ENCODE data around the gene RPL22L1.
"Not testable (repeated sequence)": the region's sequence is repeated elsewhere in the genome, so short reads cannot be mapped to it uniquely, and the experiment has no call there.

The RPL22L1 gene

DNA sequence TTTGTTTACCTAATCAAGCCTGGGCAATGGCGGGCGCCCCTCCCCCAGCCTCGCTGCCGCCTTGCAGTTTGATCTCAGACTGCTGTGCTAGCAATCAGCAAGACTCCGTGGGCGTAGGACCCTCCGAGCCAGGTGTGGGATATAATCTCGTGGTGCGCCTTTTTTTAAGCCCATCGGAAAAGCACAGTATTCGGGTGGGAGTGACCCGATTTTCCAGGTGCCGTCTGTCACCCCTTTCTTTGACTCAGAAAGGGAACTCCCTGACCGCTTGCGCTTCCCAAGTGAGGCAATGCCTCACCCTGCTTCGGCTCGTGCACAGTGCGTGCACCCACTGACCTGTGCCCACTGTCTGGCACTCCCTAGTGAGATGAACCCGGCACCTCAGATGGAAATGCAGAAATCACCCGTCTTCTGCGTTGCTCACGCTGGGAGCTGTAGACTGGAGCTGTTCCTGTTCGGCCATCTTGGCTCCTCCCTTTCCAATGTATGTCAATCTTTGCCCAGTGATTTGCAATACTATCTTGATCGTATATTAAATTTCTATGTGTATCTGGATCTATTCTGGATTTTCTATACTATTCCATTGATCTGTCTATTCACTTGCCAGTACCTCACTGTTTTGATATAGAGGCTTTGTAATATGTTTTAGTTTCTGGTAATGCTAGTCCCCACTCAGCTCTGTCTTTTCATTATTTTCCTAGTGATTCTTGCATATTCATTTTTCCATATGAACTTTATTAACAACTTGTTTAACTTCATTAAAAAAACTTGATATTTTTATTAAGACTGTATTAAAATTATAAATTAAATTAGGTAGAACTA, 14.3 kb upstream of the RPL22L1 start:
- not testable (repeated sequence) for DNase-seq (ENCODE audit: insufficient read length, low spot score); FAIRE-seq

DNA sequence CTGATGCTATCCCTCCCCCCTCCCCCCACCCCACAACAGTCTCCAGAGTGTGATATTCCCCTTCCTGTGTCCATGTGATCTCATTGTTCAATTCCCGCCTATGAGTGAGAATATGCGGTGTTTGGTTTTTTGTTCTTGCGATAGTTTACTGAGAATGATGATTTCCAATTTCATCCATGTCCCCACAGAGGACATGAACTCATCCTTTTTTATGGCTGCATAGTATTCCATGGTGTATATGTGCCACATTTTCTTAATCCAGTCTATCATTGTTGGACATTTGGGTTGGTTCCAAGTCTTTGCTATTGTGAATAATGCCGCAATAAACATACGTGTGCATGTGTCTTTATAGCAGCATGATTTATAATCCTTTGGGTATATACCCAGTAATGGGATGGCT, 8.7 kb upstream of the RPL22L1 start:
- FAIRE-seq; DNase-seq (ENCODE audit: insufficient read length, low spot score): not testable (repeated sequence)

DNA sequence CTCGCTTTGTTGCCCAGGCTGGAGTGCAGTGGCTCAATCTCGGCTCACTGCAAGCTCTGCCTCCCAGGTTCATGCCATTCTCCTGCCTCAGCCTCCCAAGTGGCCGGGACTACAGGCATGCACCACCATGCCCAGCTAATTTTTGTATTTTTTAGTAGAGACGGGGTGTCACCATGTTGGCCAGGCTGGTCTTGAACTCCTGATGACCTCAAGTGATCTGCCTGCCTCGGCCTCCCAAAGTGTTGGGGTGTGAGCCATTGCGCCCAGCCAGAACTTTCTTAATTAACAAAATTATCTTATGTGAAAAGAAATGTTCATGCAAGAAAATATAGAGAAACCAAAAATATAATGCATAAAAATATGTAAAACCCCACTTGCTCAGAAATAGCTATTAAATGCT, 7.3 kb upstream of the RPL22L1 start:
- not testable (repeated sequence) for DNase-seq (ENCODE audit: insufficient read length, low spot score); FAIRE-seq

DNA sequence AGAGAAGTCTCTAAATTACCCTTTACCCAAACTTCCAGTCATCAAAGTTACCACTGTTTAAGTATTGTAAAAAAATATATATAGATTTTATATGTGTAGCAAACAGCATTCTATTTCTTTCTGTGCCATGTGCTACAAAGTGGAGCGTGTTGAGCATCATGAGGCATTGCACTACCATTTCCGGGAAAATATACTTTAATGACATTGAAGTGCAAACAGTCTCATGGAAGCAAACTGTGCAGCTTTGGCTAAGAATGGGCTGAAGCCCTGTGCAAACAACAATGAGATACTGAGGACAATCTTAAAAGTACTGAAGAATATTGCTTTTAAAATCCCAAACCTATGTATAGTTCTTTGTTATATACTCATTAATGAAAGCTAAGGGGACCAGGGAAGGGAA, 6.5 kb upstream of the RPL22L1 start:
- FAIRE-seq (no peak), DNase-seq (ENCODE audit: insufficient read length, low spot score) (no peak)

DNA sequence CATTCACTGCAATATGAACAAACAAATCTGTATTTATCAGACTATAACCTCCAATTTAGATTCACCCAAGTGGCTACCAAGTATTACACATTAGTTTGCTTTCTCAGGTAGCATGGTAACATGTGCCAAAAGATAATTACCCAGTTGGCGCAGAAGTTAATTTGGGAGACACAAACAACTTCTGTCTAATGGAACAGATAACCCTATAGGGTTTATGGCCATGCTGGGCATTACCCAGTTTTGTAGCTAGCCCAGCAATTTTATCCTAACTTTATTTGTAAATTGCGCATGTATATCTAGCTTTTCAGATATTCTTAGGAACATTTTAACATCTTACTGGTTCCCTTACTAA, 780 bp downstream of the RPL22L1 start:
- DNase-seq (ENCODE audit: insufficient read length, low spot score) (no peak), FAIRE-seq (no peak)

DNA sequence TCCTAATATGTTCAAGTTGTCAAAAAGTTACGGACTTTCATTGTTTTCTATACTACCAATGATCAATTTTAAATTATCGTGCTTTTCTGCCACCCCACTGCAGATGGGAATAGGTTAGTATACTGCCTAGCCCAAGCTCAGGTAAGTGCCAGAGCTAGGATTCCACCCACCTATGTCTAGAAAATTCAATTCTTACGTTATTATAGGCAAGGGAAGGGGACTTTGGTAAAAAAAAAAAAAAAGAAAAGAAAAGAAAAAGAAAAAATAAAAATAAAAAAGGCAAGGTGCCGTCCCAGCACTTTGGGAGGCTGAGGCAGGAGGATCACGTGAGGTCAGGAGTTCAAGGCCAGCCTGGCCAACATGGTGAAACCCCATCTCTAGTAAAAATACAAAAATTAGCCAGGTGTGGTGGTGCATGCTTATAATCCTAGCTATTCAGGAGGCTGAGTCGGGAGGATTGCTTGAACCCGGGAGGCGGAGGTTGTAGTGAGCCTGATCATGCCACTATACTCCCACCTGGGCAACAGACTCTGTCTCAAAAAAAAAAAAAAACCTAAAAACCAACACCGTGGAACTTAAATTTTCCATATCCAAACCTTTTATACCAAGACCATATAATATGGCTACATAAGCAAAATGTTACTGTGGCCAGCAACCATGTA, 1.3 kb downstream of the RPL22L1 start:
- FAIRE-seq (no peak), DNase-seq (ENCODE audit: insufficient read length, low spot score) (no peak)

DNA sequence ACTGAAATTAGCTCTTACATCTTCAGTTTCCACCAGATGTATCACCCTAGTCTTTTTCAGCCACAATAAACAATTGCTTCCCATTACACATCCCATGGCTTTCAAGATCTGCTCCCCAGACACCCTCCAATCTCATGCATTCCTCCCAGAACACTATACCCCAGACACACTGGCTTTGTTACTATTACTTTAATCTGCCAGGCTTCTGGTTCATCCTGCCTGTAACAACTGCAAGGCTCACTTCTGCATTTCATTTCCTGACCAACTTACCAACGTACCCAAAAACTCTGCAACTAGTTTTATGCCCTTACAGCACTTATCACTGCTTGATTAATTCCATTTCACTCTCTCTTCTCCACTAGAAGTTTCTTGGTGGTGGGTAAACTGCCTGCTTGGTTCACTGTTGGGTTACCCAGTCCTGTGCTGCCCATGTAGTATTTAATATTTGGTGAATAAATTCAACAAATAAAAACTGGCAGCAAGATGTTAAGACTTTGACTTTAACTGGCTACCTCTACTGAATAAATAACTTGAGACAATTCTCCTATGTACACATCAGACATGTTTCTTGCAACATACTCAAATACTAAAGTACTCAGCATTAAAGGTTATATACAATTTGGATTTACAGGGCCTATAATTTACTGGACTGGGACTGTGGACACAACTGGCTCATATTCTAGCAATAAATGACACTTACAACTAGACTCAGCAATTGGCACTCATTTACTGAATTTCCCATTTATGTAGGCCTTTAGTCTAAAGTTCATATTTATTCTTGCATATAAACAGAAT, 2.7 kb downstream of the RPL22L1 start:
- no peak for FAIRE-seq

DNA sequence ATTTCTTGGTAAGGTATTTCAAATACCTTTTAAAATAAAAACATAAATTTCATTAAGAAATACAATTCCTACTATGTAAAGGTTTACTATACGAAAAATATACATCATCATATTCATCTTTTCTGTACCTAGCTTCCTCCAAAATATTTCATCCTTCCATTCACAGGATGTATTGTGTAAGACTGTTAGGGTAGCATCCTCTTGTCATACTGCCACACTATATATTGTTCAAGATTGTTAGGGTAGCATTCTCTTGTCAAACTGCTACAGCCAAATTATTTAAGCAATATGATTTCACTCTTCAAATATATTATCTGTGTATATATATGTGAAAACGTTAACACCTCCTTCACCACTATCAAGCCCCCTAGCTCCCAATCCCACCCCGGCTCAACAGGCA, 3.5 kb downstream of the RPL22L1 start:
- FAIRE-seq (no peak), DNase-seq (ENCODE audit: insufficient read length, low spot score) (no peak)

More for the DNA sequence above, 2.7 kb downstream of the RPL22L1 start:
- DNase-seq (ENCODE audit: insufficient read length, low spot score), result no peak

DNA sequence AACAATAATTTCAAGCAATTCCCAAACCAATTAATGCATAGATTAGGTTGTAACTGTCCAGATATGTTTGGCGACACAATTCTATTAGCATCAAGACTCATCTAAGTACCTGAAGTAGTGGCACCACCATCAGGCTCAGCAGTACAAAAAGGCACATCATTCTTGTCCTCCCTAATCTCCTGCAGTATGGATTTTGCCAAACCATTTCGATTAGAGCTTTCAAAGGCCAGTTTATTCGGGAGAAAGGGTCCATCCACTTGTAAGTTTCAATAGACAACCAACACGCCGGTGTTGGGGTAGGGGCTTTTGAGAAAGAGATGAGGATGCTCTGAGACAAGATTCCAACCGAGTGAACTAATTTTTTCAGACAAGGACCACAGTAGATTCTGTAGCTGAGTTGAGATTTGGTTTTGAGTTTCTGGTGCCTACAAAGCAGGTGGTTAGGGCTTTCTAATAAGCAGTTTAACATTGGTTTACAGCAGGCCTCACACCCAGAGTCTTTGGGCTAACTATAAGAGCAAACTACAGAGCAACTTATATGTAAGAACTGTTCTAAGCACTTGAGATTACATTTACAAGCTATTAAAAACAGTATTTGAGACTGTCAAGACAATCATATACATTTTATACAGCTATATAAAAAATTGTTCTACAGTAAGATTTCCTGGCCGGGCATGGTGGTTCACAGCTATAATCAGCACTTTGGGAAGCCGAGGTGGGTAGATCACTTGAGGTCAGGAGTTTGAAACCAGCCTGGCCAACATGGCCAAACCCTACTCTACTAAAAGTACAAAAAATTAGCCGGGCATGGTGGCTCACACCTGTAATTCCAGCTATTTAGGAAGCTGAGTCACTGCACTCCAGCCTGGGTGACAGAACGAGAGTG, 4.5 kb downstream of the RPL22L1 start:
- no peak for DNase-seq (ENCODE audit: insufficient read length, low spot score)
- no peak for FAIRE-seq

DNA sequence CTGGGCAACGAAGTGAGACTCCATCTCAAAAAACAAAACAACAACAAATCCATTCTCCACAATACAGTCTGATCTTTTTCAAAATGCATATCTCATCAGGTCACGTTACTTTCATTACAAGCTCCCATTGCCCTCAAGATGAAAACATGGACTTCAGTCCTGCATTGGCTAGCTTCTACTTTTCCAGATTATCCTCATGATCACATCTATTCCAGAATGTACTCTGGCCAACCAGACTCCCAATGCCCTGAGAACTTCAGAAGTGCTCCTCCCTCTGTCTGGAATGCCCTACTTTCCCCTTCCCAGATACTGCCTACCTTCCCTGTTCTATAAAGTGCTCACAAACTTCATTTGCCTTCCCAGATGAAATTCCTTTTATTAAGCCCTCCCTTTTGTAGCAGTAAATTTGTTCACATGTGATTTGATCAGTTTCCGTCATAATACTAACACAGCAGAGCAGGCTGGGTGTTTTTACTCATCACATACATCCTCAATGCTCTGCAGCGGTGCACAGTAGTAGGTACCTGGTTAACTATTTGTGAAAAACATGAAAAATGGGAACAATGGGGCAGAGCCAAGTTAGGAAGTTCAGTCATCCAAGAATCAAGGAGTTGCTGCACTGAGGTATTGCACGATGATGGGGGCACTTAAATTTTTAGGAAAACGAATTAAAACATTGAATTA, 5.3 kb downstream of the RPL22L1 start:
- DNase-seq (ENCODE audit: insufficient read length, low spot score) (no peak), FAIRE-seq (no peak)

DNA sequence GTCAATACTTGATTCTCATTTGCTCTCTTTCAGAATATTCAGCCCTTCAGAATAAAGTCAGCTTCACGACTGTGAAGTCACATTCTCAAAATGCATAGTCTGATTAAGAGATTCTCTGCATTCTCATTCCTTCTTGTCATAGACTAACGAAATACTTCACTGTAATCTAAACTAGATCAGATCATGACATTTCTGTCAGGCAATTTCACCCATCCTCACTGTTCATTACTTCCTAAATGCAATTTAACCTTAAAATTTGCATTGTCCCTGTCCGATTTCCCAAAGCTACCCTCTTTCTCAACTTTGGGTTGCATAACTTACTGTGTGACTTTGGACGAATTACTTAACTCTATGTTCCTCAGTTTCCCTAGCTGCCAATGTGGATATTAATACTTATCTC, 6.2 kb downstream of the RPL22L1 start:
- no peak for FAIRE-seq
- DNase-seq (ENCODE audit: insufficient read length, low spot score), result no peak

DNA sequence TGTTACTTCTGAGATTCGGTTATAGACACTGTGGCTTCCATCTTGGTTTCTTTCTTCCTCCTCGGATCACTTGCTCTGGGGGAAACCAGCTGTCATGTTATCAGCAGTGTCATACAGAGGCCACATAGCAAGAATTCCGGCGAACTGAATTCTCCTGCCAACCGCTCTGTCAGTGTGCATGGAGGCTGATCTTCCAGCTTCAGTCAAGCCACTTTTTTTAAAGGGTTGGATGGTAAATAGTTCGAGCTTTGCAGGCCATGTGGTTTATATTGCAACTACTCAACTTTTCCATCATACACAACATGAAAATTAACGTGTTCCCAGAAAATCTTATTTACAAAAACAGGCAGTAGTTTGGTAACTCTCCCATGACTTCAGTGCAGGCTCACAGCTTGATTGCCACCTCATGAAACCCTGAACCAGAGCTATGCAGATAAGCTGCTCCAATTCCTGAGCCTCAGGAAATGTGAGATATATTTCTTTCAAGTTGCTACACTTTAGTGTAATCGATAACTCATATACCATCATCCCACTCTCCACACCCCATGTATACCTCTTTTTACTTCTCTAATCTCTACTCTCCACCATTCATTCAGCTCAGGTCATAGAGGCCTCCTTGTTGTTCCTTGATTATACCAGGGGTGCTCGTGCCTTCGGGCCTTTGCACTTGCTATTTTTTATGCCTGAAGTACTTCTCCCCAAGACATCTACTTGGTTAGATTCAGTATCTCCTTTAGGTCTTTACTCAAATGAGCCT, 7.2 kb downstream of the RPL22L1 start:
- FAIRE-seq, result no peak
- DNase-seq (ENCODE audit: insufficient read length, low spot score), result no peak

DNA sequence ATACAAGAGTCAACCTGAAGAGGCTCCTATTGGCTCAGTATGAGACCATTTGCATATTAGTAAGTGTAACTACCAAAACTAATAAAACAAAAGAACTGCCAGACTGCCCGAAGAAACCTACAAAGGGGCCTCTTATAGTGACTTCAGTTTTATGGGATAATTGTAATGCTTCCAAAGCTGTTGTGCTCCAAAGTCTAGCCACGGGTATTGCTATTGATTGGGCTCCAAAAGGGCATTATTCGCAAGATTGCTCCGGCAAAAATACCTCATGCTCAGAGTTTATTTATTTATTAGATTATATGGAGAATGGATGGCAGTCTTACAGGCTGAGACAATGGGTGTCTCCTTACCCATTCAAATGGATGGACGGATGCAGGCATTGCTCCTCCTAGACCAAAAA, 11.4 kb downstream of the RPL22L1 start:
- no peak for FAIRE-seq
- DNase-seq (ENCODE audit: insufficient read length, low spot score), result no peak

DNA sequence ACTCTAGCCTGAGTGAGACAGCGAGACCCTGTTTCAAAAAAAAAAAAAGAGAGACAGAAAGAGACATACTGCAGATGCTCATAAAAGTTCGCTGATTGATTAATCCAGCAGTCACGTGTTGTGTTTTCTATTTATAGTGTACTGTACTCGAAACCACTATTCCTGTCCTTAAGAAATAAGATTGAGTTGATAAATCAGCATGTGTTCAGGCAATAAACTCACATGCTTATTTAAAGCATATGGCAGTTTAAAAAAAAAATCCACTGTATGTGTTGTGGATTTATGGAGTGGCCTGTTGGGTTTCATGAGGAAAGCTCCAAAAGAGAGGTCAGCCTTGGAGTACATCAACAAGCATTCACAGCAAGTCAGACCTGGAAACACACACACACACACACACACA, 17.7 kb downstream of the RPL22L1 start:
- DNase-seq (ENCODE audit: insufficient read length, low spot score) (no peak), FAIRE-seq (no peak)

DNA sequence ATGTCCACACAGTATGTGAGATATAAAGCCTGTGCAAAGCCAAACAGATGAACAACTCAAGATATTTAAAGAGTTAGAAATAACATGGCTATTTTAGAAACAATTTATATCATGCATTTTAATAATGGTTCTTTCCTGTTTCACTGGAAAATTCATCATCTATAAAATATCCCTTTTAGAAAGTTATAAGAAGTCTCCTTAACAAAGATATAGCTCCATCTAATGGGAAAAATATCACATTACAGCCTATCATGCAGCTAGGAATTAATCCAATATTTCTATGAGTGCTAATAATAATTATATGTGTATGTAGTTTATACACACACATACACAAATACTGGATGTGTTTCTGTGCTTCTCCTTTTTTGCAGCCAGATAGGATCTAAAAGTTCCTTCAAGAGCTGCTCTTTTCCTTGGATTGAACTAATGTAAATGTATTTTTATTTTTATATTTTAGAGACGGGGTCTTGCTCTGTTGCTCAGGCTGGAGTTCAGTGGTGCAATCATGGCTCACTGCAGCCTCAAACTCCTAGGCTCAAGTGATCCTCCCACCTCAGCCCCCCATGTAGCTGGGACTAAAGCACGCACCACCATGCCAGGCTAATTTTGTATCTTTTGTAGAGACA, 21.6 kb downstream of the RPL22L1 start:
- FAIRE-seq (no peak), DNase-seq (ENCODE audit: insufficient read length, low spot score) (no peak)

DNA sequence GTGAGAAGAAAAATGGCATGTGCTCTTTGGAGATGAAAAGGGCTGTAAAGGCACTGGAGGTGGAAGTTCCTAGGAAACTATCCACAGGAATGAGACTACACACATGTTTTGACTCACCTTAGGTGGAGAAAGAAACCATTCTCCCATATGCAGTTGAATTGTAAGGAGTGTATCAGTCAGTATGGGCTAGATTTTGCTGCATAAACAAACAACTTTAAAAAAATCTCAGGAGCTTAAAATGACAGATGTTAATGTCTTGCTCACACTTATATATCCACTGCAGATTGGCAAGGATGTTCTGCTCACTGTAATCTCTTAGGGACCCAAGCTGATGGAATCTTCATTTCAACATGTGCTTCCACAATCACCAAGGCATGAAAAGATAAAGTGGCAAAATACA, 25.6 kb downstream of the RPL22L1 start:
- FAIRE-seq (no peak), DNase-seq (ENCODE audit: insufficient read length, low spot score) (no peak)

DNA sequence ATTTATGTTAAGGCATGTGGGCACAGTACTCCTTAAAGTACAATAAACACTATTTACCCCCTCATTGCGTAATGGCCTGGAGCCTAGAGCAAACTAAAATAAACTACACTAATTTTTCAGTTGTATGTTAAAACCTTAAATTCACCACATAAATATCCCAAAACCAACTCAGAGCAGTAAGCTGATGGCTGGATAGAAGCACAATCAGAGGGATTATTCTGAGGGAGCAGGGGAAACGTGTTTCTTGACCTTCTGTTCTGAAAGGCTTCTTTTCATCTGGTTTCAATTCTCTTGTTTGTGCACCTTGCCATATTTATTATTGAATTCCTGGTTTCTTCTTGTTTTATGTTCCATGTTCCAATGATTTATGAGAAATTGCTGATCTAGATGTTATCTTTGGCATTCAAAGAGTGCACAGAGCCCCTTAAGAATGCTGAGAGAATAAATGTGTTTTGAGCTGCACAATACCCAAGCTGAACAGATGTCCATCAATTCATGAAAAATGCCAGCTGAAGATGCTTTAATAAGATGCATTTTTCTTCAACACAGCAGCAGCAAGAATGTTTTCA, 29.6 kb downstream of the RPL22L1 start:
- DNase-seq (ENCODE audit: insufficient read length, low spot score), result no peak
- no peak for FAIRE-seq

DNA sequence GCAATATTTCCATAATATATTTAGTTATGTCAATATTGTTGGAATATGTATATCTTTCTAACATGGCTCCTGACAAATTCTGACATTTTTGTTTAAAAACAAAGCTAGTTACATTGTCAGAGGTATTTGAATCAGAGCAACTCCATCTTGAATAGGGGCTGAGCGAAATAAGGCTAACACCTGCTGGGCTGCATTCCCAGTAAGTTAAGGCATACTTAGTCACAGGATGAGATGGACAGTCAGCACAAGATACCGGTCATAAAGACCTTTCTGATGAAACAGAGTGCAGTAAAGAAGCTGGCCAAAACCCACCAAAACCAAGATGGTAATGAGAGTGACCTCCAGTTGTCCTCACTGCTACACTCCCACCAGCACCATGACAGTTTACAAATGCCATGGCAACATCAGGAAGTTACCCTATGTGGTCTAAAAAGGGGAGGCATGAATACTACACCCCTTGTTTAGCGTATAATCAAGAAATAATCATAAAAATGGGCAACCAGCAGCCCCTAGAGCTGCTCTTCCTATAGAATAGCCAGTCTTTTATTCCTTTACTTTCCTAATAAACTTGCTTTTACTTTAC, 30.4 kb downstream of the RPL22L1 start:
- FAIRE-seq (no peak), DNase-seq (ENCODE audit: insufficient read length, low spot score) (no peak)
